HTR-8/SVneo (cell line): ENCODE measurements around the gene TPCN1.

Source experiments
- DNase-seq: peaks from one replicate; pipeline ENCODE4 v3.0.0; 2011; ENCODE audit warnings: low spot score, mixed read lengths; ENCODE audit not compliant: insufficient read length
- FAIRE-seq: peaks from 2 replicates; lab custom pipeline; 2011; peaks lifted over from hg19 to GRCh38; lab: Jason Lieb, UNC

Gene TPCN1

DNA sequence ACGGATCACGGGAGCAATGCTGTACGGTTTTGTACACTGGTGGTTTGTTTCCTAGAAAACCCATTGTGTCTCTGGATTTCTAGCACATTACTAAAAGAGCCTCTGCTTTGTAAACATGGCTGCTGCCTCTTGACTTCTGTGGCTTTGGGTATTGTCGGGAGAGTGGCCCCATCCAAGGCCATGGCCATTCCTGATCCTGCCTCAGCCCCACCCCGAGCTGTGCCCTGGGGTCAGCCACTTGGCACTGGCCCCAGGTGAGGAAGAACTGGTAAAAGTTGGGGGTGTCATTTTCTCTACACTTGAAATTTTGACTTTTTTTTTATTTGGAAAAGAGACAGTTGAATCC is 77.2 kb downstream of the TPCN1 start:
- FAIRE-seq: no peak
- no peak for DNase-seq

DNA sequence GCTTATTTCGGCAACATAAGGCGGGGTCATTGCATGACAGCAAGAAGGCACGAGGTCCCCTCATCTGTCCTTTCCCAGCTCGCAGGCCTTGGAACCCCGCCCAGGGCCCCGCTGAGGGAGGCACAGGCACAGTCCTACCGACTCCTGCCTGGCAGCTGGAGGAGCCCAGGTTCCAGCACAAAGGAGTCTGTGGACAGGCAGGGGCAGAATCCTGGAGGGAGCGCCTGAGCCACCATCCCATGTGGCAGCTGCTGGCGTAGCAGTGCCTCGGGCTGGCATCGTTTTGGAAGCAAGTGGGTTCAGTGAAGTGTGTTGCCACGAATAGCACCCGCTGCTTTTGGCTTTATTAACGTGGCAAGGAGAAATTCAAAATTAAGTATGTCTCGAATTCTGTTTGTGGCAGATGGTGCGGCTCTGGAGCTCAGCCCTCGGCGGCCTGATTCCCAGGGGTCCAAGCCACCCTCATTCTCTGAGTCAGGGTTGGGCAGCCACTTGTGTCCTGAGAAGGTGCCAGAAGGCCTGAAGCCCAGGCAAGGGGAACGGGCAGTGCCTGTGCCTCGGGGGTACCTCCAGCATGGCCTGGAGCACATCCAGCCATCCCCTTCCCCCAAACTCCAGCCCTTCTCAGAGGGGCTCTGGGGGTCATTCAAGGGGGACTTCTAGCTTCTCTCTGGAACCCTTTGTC is 77.7 kb downstream of the TPCN1 start:
- FAIRE-seq (no peak), DNase-seq (no peak)

GRCh38 chr12:113299619-113300237 is 78.5 kb downstream of the TPCN1 start:
- DNase-seq (peak; percentile 87), FAIRE-seq (peak; percentile 92)

DNA sequence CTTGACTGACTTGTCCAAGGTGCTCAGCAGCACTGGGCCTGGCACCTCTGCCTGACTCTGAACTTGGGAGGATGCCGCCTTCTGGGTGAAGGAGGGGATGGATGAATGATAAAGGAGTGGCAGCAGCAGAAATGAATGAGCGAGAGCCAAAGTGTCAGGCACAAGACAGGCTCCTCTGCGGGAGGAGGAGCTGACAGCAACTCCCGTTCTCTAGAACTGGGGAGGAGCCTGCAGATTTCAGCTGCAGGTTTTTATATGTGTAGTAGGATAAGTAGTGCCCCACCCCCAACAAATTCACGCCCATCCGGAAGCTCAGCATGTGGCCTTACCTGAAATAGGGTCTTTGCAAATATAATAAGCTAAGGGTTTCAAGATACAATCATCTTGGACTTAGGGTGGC is 80.5 kb downstream of the TPCN1 start:
- no peak for FAIRE-seq
- DNase-seq: no peak

- FAIRE-seq (no peak), DNase-seq (no peak)
Observed at GRCh38 chr12:113302466-113302865, 81.2 kb downstream of the TPCN1 start.

GRCh38 chr12:113302886-113303640 is 81.8 kb downstream of the TPCN1 start:
- DNase-seq (no peak), FAIRE-seq (no peak)

DNA sequence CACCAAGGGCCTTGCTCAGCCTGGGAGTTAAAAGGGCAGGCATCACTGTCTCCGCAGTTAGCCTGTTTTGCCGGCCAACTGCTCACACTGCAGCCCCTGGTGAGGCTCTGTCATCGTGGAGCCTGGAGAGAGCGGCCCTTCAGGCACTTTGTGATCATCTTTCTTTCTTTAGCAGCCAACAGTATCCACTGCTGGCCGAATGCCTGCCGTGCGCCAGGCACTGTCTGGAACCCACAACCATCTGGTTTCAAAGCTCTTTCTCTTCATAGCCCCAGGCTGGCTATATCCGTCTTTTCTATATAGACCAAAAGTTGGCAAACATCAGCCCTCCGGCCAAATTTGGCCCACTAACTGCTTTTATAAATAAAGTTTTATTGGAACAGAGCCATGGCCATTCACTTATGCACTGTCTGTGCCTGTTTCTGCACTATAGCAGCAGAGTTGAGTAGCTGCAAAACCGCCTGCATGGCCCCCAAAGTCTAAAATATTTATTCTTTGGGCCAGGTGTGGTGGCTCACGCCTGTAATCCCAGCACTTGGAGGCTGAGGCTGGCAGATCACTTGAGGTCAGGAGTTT is 84.1 kb downstream of the TPCN1 start:
- no peak for FAIRE-seq
- no peak for DNase-seq

GRCh38 chr12:113306382-113306781 is 85.1 kb downstream of the TPCN1 start:
- FAIRE-seq (no peak), DNase-seq (no peak)

GRCh38 chr12:113310489-113310888 is 89.2 kb downstream of the TPCN1 start:
- DNase-seq (no peak), FAIRE-seq (no peak)

- FAIRE-seq (peak; percentile 69), DNase-seq (no peak)
Observed at GRCh38 chr12:113314121-113314529, 92.9 kb downstream of the TPCN1 start.

DNA sequence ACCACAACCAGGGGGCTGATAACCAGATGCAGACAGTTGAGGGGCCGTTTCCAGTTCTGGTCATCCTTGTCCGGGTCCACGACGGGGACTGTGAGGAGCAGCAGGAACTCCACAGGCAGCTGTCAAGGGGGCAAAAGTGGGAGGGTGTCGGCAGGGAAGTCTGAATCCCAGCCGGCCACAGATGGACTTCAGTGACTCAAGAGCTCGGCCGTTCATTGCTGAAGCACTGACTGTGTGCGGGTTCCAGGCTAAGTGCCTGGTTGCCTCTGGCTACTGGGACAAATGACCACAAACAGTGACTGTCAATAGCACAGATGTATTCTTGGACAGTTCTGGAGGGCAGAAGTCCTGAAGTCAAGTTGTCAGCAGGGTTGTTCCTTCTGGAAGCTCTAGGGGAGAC is 94.1 kb downstream of the TPCN1 start:
- DNase-seq (no peak), FAIRE-seq (no peak)

DNA sequence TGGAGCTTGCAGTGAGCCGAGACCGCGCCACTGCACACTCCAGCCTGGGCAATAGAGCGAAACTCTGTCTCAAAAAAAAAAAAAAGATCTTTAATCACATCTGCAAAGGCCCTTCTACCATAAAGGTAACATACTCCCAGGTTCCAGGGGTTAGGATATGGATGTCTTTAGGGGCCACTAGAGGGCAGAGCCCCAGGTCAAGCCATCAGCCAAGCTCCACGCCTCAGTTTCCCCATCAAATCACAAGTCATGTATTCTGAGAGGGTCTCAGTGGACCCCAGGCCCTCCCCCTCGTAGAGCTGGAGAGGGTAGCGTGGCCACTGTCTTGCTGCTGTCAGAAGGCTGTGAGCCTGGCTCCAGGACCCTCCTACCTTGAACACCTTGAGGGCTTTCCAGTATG is 94.9 kb downstream of the TPCN1 start:
- DNase-seq: no peak
- FAIRE-seq: no peak

DNA sequence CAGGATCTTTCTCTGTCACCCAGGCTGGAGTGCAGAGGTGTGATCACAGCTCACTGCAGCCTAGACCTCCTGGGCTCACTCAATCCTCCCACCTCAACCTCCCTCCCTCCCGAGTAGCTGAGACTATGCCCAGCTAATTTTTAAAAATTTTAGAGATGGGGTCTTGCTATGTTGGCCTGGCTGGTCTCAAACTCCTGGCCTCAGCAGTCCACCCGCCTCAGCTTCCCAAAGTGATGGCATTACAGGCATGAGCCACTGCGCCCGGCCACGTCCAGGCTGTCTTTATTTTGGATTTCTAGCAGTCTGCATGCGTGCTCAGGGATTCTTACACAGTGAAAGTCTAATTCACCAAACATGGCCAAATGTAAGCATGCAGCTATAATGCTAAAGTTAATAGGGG is 95.9 kb downstream of the TPCN1 start:
- FAIRE-seq: no peak

GRCh38 chr12:113318046-113318656 is 96.9 kb downstream of the TPCN1 start:
- no peak for DNase-seq
- peak; percentile 97 for FAIRE-seq

More for the DNA sequence above, 95.9 kb downstream of the TPCN1 start:
- DNase-seq: no peak

DNA sequence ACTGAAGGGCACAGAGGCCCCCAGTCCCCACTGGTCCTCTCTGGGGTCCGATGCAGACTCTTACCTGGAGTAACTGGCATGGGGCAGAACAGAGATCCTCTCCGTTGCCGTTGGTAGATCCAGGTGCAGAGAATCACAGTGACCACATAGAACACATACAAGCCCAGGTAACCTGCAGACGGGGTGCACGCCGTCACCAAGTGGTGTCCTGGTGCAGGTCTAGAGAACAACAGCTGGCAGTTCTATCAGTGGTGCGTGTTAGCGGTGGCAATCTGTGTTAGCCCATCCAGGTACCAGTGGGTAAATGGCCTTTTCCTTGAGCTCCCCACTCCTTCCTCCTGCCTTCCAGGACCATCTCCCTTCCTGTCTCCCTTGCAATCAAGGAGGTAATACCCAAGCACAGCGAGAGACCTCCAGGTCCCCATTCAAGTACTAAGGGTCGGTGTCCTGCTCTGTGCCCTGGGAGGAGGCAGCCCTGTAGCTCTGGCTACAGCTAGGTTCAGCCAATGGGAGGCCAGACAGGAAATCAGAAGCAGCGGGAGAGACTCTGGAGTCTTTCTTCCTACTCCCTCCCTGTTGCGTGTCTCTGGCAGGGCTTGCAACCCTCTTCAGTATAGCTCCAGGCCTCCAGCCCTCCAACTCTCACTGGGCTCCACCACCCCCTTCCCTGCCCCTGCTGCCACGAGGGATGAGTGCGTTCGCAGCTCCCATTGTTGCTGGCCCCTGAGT is 97.8 kb downstream of the TPCN1 start:
- FAIRE-seq: peak; percentile 63
- DNase-seq: no peak

DNA sequence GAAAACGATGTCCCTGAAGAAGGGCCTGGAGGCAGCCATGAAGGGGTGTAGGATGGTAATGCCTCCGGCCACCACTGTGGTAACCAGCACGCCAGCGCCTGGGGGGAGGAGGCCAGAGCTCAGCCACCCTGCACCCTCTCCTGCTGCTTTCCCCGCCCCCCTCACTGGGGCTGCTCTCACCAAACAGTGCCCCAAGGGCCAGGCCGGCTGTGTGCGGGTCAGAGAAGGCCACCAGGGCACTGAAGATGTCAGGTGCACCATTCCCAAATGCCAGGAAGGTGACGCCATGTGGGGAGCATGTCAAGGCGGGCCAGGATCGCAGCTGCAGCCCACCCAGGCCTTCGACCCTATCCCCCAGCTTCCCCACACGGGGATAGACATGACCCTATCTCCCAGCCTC is 99.1 kb downstream of the TPCN1 start:
- DNase-seq (no peak), FAIRE-seq (no peak)

DNA sequence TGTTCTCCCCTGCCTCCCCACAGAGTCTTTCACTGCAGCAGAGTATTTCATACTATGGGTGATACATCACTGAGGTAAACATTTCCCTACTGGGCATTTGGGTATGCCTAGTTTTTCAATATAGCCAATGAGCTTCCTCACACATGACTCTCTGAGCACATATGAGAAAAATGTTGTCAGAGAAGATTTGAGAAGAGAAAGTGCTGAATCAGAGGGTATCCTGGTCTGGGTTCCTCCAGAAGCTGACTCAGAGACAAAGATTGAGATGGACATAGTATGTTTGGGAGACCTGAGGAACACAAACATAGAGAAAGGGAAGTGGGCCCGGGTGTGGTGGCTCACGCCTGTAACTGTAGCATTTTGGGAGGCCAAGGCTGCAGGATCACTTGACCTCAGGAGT is 101.1 kb downstream of the TPCN1 start:
- FAIRE-seq: no peak
- no peak for DNase-seq

GRCh38 chr12:113325916-113326315 is 104.7 kb downstream of the TPCN1 start:
- DNase-seq: no peak
- FAIRE-seq: no peak

- no peak for FAIRE-seq
- no peak for DNase-seq
Observed at GRCh38 chr12:113326775-113327395, 105.6 kb downstream of the TPCN1 start.
